HuH-7.5 (cell line): ENCODE results near the gene UTRN.
A peak's percentile ranks its signal among the peaks of the same experiment; 100 is the strongest.

Experiments used
- DNase-seq: peaks from one replicate; pipeline ENCODE4 v3.0.0; 2011; ENCODE audit warnings: low spot score

Gene UTRN

GRCh38 chr6:144283646-144284477 is 1.3 kb upstream of the UTRN start:
- no peak for DNase-seq

- DNase-seq: no peak
These were observed 705 bp upstream of the UTRN start for GRCh38 chr6:144284478-144284782.

GRCh38 chr6:144285548-144285797 is 338 bp downstream of the UTRN start:
- DNase-seq: peak; percentile 36

GRCh38 chr6:144285798-144286502 is 815 bp downstream of the UTRN start:
- DNase-seq: peak; percentile 53

- DNase-seq: peak; percentile 49
These were observed 1.6 kb downstream of the UTRN start for GRCh38 chr6:144286503-144287393.

- DNase-seq: no peak
These were observed 3.9 kb downstream of the UTRN start for GRCh38 chr6:144289006-144289405.

GRCh38 chr6:144292372-144292771 is 7.2 kb downstream of the UTRN start:
- DNase-seq: no peak

GRCh38 chr6:144294016-144294415 is 8.9 kb downstream of the UTRN start:
- DNase-seq: no peak

- DNase-seq: no peak
These were observed 10.1 kb downstream of the UTRN start for GRCh38 chr6:144295211-144295610.

GRCh38 chr6:144295981-144296767 is 11.0 kb downstream of the UTRN start:
- DNase-seq: no peak

- no peak for DNase-seq
These were observed 11.8 kb downstream of the UTRN start for GRCh38 chr6:144296973-144297372.

- no peak for DNase-seq
These were observed 12.5 kb downstream of the UTRN start for GRCh38 chr6:144297511-144298100.

GRCh38 chr6:144298194-144298593 is 13.1 kb downstream of the UTRN start:
- DNase-seq: no peak

- no peak for DNase-seq
These were observed 13.8 kb downstream of the UTRN start for GRCh38 chr6:144298916-144299315.

GRCh38 chr6:144302701-144303372 is 17.7 kb downstream of the UTRN start:
- DNase-seq: no peak

GRCh38 chr6:144304223-144304848 is 19.2 kb downstream of the UTRN start:
- no peak for DNase-seq

GRCh38 chr6:144305567-144305966 is 20.4 kb downstream of the UTRN start:
- no peak for DNase-seq

GRCh38 chr6:144305985-144306384 is 20.9 kb downstream of the UTRN start:
- DNase-seq: no peak

- DNase-seq: no peak
These were observed 22.7 kb downstream of the UTRN start for GRCh38 chr6:144307880-144308279.

GRCh38 chr6:144310765-144311164 is 25.6 kb downstream of the UTRN start:
- DNase-seq: no peak

- no peak for DNase-seq
These were observed 26.2 kb downstream of the UTRN start for GRCh38 chr6:144311361-144311760.
